ENCODE results near the gene UBXN4.

GRCh38 chr2:135818937-135819610, 77.4 kb downstream of the UBXN4 start:
- TF ChIP-seq ZNF333 (CRISPR knock-in tag; IDR thresholded peaks at IDR 0.05; ENCODE audit: borderline replicate concordance) = no peak
- TF ChIP-seq HOXA9 (CRISPR knock-in tag; IDR thresholded peaks at IDR 0.05; ENCODE audit: borderline replicate concordance) = no peak
- TF ChIP-seq NFE2L1 (CRISPR knock-in tag; IDR thresholded peaks at IDR 0.05; ENCODE audit: borderline replicate concordance) = no peak
- no peak for TF ChIP-seq CEBPZ (IDR thresholded peaks at IDR 0.05; ENCODE audit: low read length)
- no peak for TF ChIP-seq RAD21 (CRISPR knock-in tag; IDR thresholded peaks at IDR 0.05)
- no peak for TF ChIP-seq CREB1 (IDR thresholded peaks at IDR 0.05)
- no peak for TF ChIP-seq CREB1 (CRISPR knock-in tag; IDR thresholded peaks at IDR 0.05)
- TF ChIP-seq SOX6 (IDR thresholded peaks at IDR 0.05) = no peak
- no peak for TF ChIP-seq SOX6 (CRISPR knock-in tag; IDR thresholded peaks at IDR 0.05)
- no peak for TF ChIP-seq NCOR1 (IDR thresholded peaks at IDR 0.05; ENCODE audit: borderline replicate concordance, low read length)
- TF ChIP-seq TARDBP (CRISPR knock-in tag; IDR thresholded peaks at IDR 0.05) = no peak

All from HepG2 (cell line).